ENCODE measurements around the gene MSMP. TPM values are rescaled to one million over a fixed set of nuclear protein-coding genes. Genes with fewer than 3 reads are reported as not detected.
A peak's percentile ranks its signal among the peaks of the same experiment; 100 is the strongest.

MSMP gene
- total RNA-seq, 4 donors from 2014 or later: not detected

GRCh38 chr9:35757226-35757891 lies 3.3 kb upstream of the MSMP start:
- DNase-seq (no peak), ATAC-seq (peak; percentile 37 to 48)
- intact Hi-C loops (cut with DNase I; ENCODE audit: low total_unique reads) (no loop called here), in situ Hi-C loops (cut with MboI; ENCODE audit: low sequenced_read_pairs in 4 of 4) (no loop called here)
- H3K27me3 ChIP-seq: no peaks in the 10 kb centered on the region
- peaks cover 2 to 27% of the 10 kb centered on the region in 2 donors for H3K36me3 ChIP-seq
- H3K27ac ChIP-seq: peak overlapping the region; percentile 81 to 95 (median 83)
- H3K9me3 ChIP-seq: no peaks in the 10 kb centered on the region
- TF ChIP-seq CTCF (IDR thresholded peaks at IDR 0.05 in 4 of 5, conservative IDR thresholded peaks at IDR 0.05 in 1 of 5) (no peak), POLR2A (IDR thresholded peaks at IDR 0.05) (peak; percentile 23 to 49)
- H3K4me1 ChIP-seq: peaks cover 19 to 21% of the 10 kb centered on the region in 2 donors
- peak overlapping the region; percentile 62 to 76 (median 68) for H3K4me3 ChIP-seq

GRCh38 chr9:35756275-35757225 lies 2.5 kb upstream of the MSMP start:
- Histone ChIP-seq H3K4me3 (peak overlapping the region; percentile 62 to 76 (median 68)), H3K4me1 (peaks cover 19 to 21% of the 10 kb centered on the region in 2 donors), H3K36me3 (peaks cover 2 to 35% of the 10 kb centered on the region in 2 donors), H3K27me3 (no peaks in the 10 kb centered on the region), H3K27ac (peak overlapping the region; percentile 81 to 95 (median 83)), H3K9me3 (no peaks in the 10 kb centered on the region)
- DNase-seq (peak in 1 of 2 donors; percentile 49), ATAC-seq (peak; percentile 68 to 70)
- in situ Hi-C loops (cut with MboI; ENCODE audit: low sequenced_read_pairs in 4 of 4): no loop called here
- no peak for TF ChIP-seq POLR2A (IDR thresholded peaks at IDR 0.05)
- peak in 3 of 5 experiments; percentile 42 to 66 (median 47) for TF ChIP-seq CTCF (IDR thresholded peaks at IDR 0.05 in 4 of 5, conservative IDR thresholded peaks at IDR 0.05 in 1 of 5)
- intact Hi-C loops (cut with DNase I; ENCODE audit: low total_unique reads): no loop called here

- TF ChIP-seq CTCF (IDR thresholded peaks at IDR 0.05 in 4 of 5, conservative IDR thresholded peaks at IDR 0.05 in 1 of 5) (no peak), POLR2A (IDR thresholded peaks at IDR 0.05) (no peak)
- H3K4me3 ChIP-seq: no peak overlapping the region
- no peak overlapping the region for H3K27ac ChIP-seq
- H3K9me3 ChIP-seq: no peaks in the 10 kb centered on the region
- intact Hi-C loops (cut with DNase I; ENCODE audit: low total_unique reads) (no loop called here), in situ Hi-C loops (cut with MboI; ENCODE audit: low sequenced_read_pairs in 4 of 4) (no loop called here)
- ATAC-seq: no peak
- H3K4me1 ChIP-seq: peaks cover 25 to 28% of the 10 kb centered on the region in 2 donors
- H3K36me3 ChIP-seq: peaks cover 2 to 46% of the 10 kb centered on the region in 2 donors
- no peaks in the 10 kb centered on the region for H3K27me3 ChIP-seq
- no peak for DNase-seq
Measured at GRCh38 chr9:35755071-35755470, 995 bp upstream of the MSMP start.

GRCh38 chr9:35753466-35753865 lies 610 bp downstream of the MSMP start:
- H3K27me3 ChIP-seq: no peaks in the 10 kb centered on the region
- ATAC-seq (no peak), DNase-seq (no peak)
- peaks cover 2 to 46% of the 10 kb centered on the region in 2 donors for H3K36me3 ChIP-seq
- intact Hi-C loops (cut with DNase I; ENCODE audit: low total_unique reads) (no loop called here), in situ Hi-C loops (cut with MboI; ENCODE audit: low sequenced_read_pairs in 4 of 4) (no loop called here)
- no peaks in the 10 kb centered on the region for H3K9me3 ChIP-seq
- TF ChIP-seq POLR2A (IDR thresholded peaks at IDR 0.05): no peak
- TF ChIP-seq CTCF (IDR thresholded peaks at IDR 0.05 in 4 of 5, conservative IDR thresholded peaks at IDR 0.05 in 1 of 5): no peak
- no peak overlapping the region for H3K4me3 ChIP-seq
- H3K4me1 ChIP-seq: peaks cover 28 to 30% of the 10 kb centered on the region in 2 donors
- no peak overlapping the region for H3K27ac ChIP-seq

All from gastrocnemius medialis (tissue), 4 donors.